OCI-LY7 (cell line): ENCODE data around the gene GALP. TPM values are rescaled to one million over a fixed set of nuclear protein-coding genes. Genes with fewer than 3 reads are reported as not detected.
"Not testable (repeated sequence)": the region's sequence is repeated elsewhere in the genome, so short reads cannot be mapped to it uniquely, and the experiment has no call there.

Experiments used
- BruUV-seq: library from RNA; stranded (reverse); fragments of 400-500 nt; replicated peaks from 2 replicates; lab custom pipeline; 2021; lab: Mats Ljungman, UMichigan
- CTCF ChIA-PET: fragments of 300-600 bp; sonication (Branson Sonifier 250); formaldehyde crosslinking; loops from one replicate; lab custom pipeline; 2022; ENCODE audit warnings: antibody characterized with exemption; ENCODE audit not compliant: unreplicated experiment; lab: Charles Lee
- POLR2A ChIA-PET: fragments of 300-600 bp; sonication (Branson Sonifier 250); formaldehyde crosslinking; loops from one replicate; lab custom pipeline; 2022; ENCODE audit warnings: antibody characterized with exemption; lab: Charles Lee
- DNase-seq: peaks from one replicate; pipeline ENCODE4 v3.0.0-alpha.2; 2015; ENCODE audit warnings: low spot score
- H2AFZ ChIP-seq: fragments of 200-600 bp; sonication (generic), shearing (Covaris generic); 2 replicates; pipeline ENCODE4 v1.6.1; 2014; ENCODE audit warnings: mild to moderate bottlenecking, antibody characterized with exemption, low read length, moderate library complexity
- H3K27ac ChIP-seq: fragments of 200-600 bp; sonication (generic); 2 replicates; pipeline ENCODE4 v1.5.1; 2014; ENCODE audit warnings: mixed run types, low read depth, mild to moderate bottlenecking, moderate library complexity, low read length, inconsistent platforms; ENCODE audit not compliant: poor library complexity, severe bottlenecking
- H3K36me3 ChIP-seq: fragments of 200-600 bp; sonication (generic); 2 replicates; pipeline ENCODE4 v1.6.1; 2014; ENCODE audit warnings: mild to moderate bottlenecking, antibody characterized with exemption, low read length, moderate library complexity, mixed read lengths; ENCODE audit not compliant: insufficient read depth
- H3K4me1 ChIP-seq: fragments of 200-600 bp; sonication (generic); 2 replicates; pipeline ENCODE4 v1.5.1; 2014; ENCODE audit warnings: mild to moderate bottlenecking, low read length; ENCODE audit not compliant: insufficient read depth, poor library complexity, severe bottlenecking
- H3K4me2 ChIP-seq: fragments of 200-600 bp; sonication (generic); 2 replicates; pipeline ENCODE4 v1.6.1; 2014; ENCODE audit warnings: mild to moderate bottlenecking, low read length
- H3K4me3 ChIP-seq: fragments of 200-600 bp; sonication (generic); 2 replicates; pipeline ENCODE4 v1.5.1; 2014; ENCODE audit warnings: mild to moderate bottlenecking, low read depth, low read length; ENCODE audit not compliant: poor library complexity, severe bottlenecking
- H3K79me2 ChIP-seq: fragments of 200-600 bp; sonication (generic); 2 replicates; pipeline ENCODE4 v1.6.1; 2016; ENCODE audit warnings: low read depth, mild to moderate bottlenecking, low read length, moderate library complexity, mixed read lengths; ENCODE audit not compliant: insufficient read depth
- H3K9me2 ChIP-seq: fragments of 200-600 bp; sonication (generic); 2 replicates; pipeline ENCODE4 v1.6.1; 2016; ENCODE audit warnings: mild to moderate bottlenecking, low read length, mixed read lengths; ENCODE audit not compliant: insufficient read depth
- H3K9me3 ChIP-seq: fragments of 200-600 bp; sonication (generic); 2 replicates; pipeline ENCODE4 v1.6.1; 2014; ENCODE audit warnings: mild to moderate bottlenecking, mixed run types, low read length, mixed read lengths
- H4K20me1 ChIP-seq: fragments of 200-600 bp; sonication (generic); 2 replicates; pipeline ENCODE4 v1.6.1; 2014; ENCODE audit warnings: mild to moderate bottlenecking, antibody characterized with exemption, low read length, moderate library complexity, mixed read lengths; ENCODE audit not compliant: insufficient read depth
- CTCF ChIP-seq: fragments of 200-600 bp; sonication (generic); conservative IDR thresholded peaks from 2 replicates; pipeline ENCODE4 v1.5.1; 2014; ENCODE audit warnings: mild to moderate bottlenecking, antibody characterized with exemption, low read length, moderate library complexity, mixed read lengths
- EZH2phosphoT487 ChIP-seq: fragments of 200-600 bp; sonication (generic); IDR thresholded peaks from 2 replicates; pipeline ENCODE4 v1.6.1; 2018; ENCODE audit warnings: low read depth, borderline replicate concordance, mild to moderate bottlenecking, mixed run types, antibody characterized with exemption, low read length, moderate library complexity, mixed read lengths
- intact Hi-C: fragments of 100-400 bp; cut with micrococcal nuclease; formaldehyde crosslinking; loops from one replicate; pipeline ENCODE4 v1.10.0; 2022; ENCODE audit not compliant: unreplicated experiment
- total RNA-seq, 2 experiments: library from RNA; depleted of rRNA in 1 of 2; stranded (reverse); fragments of >200 nt in 1 of 2; shearing (Covaris generic) in 1 of 2; gene quantifications; 2 replicates each; pipeline ENCODE4 v1.2.3, GENCODE V29; 2014 to 2022

GALP gene
- total RNA-seq, 2 experiments from 2014 or later = not detected

GRCh38 chr19:56174550-56174949, 1.3 kb upstream of the GALP start:
- no peaks in the 10 kb centered on the region for H4K20me1 ChIP-seq
- CTCF ChIA-PET = no interaction called here
- no peak overlapping the region for H3K27ac ChIP-seq
- H3K4me3 ChIP-seq = no peak overlapping the region
- intact Hi-C loops = no loop called here
- DNase-seq = no peak
- no peak overlapping the region for H2AFZ ChIP-seq
- POLR2A ChIA-PET = no interaction called here
- H3K4me1 ChIP-seq = no peaks in the 10 kb centered on the region
- no peaks in the 10 kb centered on the region for H3K79me2 ChIP-seq
- BruUV-seq = no TSS peak
- H3K9me2 ChIP-seq = no peaks in the 10 kb centered on the region
- no peaks in the 10 kb centered on the region for H3K36me3 ChIP-seq
- H3K4me2 ChIP-seq = no peak overlapping the region
- H3K9me3 ChIP-seq = no peaks in the 10 kb centered on the region
- no peak for TF ChIP-seq CTCF
- TF ChIP-seq EZH2phosphoT487 = no peak

- BruUV-seq, CTCF ChIA-PET: not testable (repeated sequence)
Observed at GRCh38 chr19:56176310-56176709, 502 bp downstream of the GALP start.

GRCh38 chr19:56176881-56177280, 1.1 kb downstream of the GALP start:
- H3K9me2 ChIP-seq = no peaks in the 10 kb centered on the region
- no peak overlapping the region for H3K27ac ChIP-seq
- H3K4me3 ChIP-seq = no peak overlapping the region
- no TSS peak for BruUV-seq
- ChIA-PET POLR2A (no interaction called here), CTCF (no interaction called here)
- H3K79me2 ChIP-seq = no peaks in the 10 kb centered on the region
- H3K9me3 ChIP-seq = no peaks in the 10 kb centered on the region
- no peak overlapping the region for H2AFZ ChIP-seq
- no peaks in the 10 kb centered on the region for H3K36me3 ChIP-seq
- no peak for DNase-seq
- TF ChIP-seq EZH2phosphoT487 (no peak), CTCF (no peak)
- no peak overlapping the region for H3K4me2 ChIP-seq
- no peaks in the 10 kb centered on the region for H3K4me1 ChIP-seq
- intact Hi-C loops = no loop called here
- H4K20me1 ChIP-seq = no peaks in the 10 kb centered on the region

More at GRCh38 chr19:56176310-56176709, 502 bp downstream of the GALP start:
- H3K4me2 ChIP-seq, H4K20me1 ChIP-seq, DNase-seq, H2AFZ ChIP-seq, H3K36me3 ChIP-seq, H3K79me2 ChIP-seq, H3K9me3 ChIP-seq, H3K4me1 ChIP-seq, POLR2A ChIA-PET, intact Hi-C loops, H3K9me2 ChIP-seq, H3K4me3 ChIP-seq, H3K27ac ChIP-seq: not testable (repeated sequence)
